22Rv1 (cell line): ENCODE results near the gene SRD5A3.
A peak's percentile ranks its signal among the peaks of the same experiment; 100 is the strongest.

Experiments used
- H3K27ac ChIP-seq: fragments of 450-650 bp; 2 replicates; pipeline ENCODE4 v1.5.1; 2017
- CTCF ChIP-seq: fragments of 450-650 bp; IDR thresholded peaks from 2 replicates; pipeline ENCODE4 v1.5.1; 2017; ENCODE audit warnings: mild to moderate bottlenecking
- ZFX ChIP-seq: fragments of 450-650 bp; IDR thresholded peaks from 2 replicates; pipeline ENCODE4 v1.6.1; 2017; ENCODE audit warnings: antibody characterized with exemption, borderline replicate concordance

The SRD5A3 gene

DNA sequence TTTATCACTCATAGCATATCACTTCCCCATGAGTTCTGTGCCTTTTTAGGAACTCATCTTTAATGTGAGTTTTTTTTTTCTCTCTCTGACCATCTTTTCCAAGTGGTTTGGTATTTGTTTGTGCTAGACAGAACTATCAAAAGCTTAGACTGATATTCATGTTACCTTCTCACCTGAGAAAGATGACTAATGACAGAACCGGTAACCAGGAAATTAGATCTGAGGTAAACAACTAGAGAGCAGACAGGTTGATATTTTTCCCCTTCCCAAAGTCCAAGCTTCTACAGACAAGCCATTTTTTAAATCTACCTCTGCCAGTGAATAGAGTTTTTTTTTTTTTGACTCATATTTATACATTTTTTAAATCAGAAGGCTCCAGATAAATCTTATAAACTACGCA, 17.0 kb upstream of the SRD5A3 start:
- H3K27ac ChIP-seq, result no peak overlapping the region
- TF ChIP-seq CTCF (no peak), ZFX (no peak)

GRCh38 chr4:55330241-55330640, 15.8 kb upstream of the SRD5A3 start:
- H3K27ac ChIP-seq, result no peak overlapping the region
- TF ChIP-seq ZFX (no peak), CTCF (no peak)

- TF ChIP-seq ZFX (no peak), CTCF (0 out of 2 replicates have a peak, but pooled peaks have one; percentile 10)
These were observed 9.7 kb upstream of the SRD5A3 start for GRCh38 chr4:55336138-55337034.

DNA sequence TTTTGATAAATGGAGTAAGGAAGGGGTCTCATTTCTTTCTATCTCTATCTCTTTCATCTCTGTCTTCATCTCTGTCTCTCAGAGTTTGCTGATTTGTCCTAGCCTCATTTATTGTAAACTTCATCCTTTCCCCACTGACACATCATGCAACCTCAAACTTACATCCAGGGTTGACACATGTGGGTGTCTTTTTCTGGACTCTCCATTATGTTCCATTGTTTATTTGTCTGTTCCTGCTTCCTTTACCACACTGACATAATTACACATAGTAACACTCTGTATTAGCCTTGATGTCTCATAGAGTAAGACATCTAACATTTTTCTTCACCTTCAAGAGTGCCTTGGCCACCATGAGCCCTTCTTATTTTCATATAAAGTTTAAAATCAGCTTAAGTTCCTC, 8.1 kb upstream of the SRD5A3 start:
- no peak overlapping the region for H3K27ac ChIP-seq
- no peak for TF ChIP-seq ZFX
- no peak for TF ChIP-seq CTCF

More at GRCh38 chr4:55336138-55337034, 9.7 kb upstream of the SRD5A3 start:
- peak overlapping the region; percentile 94 for H3K27ac ChIP-seq

DNA sequence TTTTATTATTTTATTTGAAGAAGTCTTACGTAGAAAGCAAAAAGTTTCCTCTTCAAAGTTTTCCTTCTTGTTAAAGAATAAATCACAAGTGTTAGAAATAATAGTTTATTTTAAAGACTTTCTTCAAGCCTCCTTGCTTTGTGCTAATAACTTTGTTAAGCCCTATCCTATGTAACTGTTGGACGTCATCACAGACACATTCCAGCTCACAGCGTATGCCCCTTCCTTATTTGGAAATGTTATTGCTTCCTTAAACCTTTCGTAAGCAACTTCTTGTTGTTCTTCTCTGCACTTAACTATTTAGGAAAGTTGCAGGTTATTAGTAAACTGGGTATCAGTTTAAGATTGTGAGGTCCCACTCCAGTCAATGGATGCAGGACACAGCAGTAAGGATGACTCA, 7.6 kb upstream of the SRD5A3 start:
- TF ChIP-seq ZFX, result no peak
- no peak for TF ChIP-seq CTCF
- H3K27ac ChIP-seq, result no peak overlapping the region

- no peak overlapping the region for H3K27ac ChIP-seq
- TF ChIP-seq ZFX, result no peak
- no peak for TF ChIP-seq CTCF
These were observed 5.8 kb upstream of the SRD5A3 start for GRCh38 chr4:55340266-55340665.

DNA sequence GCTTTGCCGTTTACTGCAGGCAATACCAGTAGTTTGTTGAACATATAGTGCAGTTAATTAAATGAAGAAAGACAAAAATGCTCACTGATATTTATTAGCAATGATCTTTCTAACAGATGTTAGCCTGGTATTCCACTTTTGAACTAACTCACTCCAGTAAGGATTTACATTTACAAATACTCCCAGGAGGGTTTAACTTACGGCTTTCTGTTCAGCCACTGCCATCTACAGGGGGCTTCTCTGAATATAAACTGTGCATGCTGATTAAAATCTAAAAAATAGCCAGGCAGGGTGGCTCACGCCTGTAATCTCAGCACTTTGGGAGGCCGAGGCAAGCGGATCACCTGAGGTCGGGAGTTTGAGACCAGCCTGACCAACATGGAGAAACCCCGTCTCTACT, 2.2 kb upstream of the SRD5A3 start:
- TF ChIP-seq ZFX, result no peak
- TF ChIP-seq CTCF, result no peak
- no peak overlapping the region for H3K27ac ChIP-seq
